NCI-H1694 treated with DMSO at 0.1 percent for 48 hours (cell line): ENCODE results near the gene NFATC3.
"Not testable (repeated sequence)": the region's sequence is repeated elsewhere in the genome, so short reads cannot be mapped to it uniquely, and the experiment has no call there.

Experiments
- DNase-seq: peaks from one replicate; lab custom pipeline; 2025; lab: John Stamatoyannopoulos, UW

NFATC3 gene

GRCh38 chr16:68116256-68116867 is 31.2 kb downstream of the NFATC3 start:
- no peak for DNase-seq

GRCh38 chr16:68117884-68118283 is 32.7 kb downstream of the NFATC3 start:
- DNase-seq, result no peak

GRCh38 chr16:68118954-68119353 is 33.8 kb downstream of the NFATC3 start:
- DNase-seq, result not testable (repeated sequence)

GRCh38 chr16:68120496-68120895 is 35.3 kb downstream of the NFATC3 start:
- not testable (repeated sequence) for DNase-seq

GRCh38 chr16:68126395-68126794 is 41.2 kb downstream of the NFATC3 start:
- DNase-seq, result no peak

- no peak for DNase-seq
Observed at GRCh38 chr16:68128577-68129305, 43.6 kb downstream of the NFATC3 start.

- no peak for DNase-seq
Observed at GRCh38 chr16:68130520-68130919, 45.4 kb downstream of the NFATC3 start.

- no peak for DNase-seq
Observed at GRCh38 chr16:68131813-68132706, 46.9 kb downstream of the NFATC3 start.

GRCh38 chr16:68133000-68133399 is 47.8 kb downstream of the NFATC3 start:
- not testable (repeated sequence) for DNase-seq

- no peak for DNase-seq
Observed at GRCh38 chr16:68134644-68135043, 49.5 kb downstream of the NFATC3 start.

GRCh38 chr16:68136515-68136914 is 51.3 kb downstream of the NFATC3 start:
- DNase-seq, result no peak

- no peak for DNase-seq
Observed at GRCh38 chr16:68144008-68144407, 58.8 kb downstream of the NFATC3 start.

- no peak for DNase-seq
Observed at GRCh38 chr16:68146585-68146984, 61.4 kb downstream of the NFATC3 start.

GRCh38 chr16:68147444-68147843 is 62.3 kb downstream of the NFATC3 start:
- no peak for DNase-seq

GRCh38 chr16:68149596-68149995 is 64.4 kb downstream of the NFATC3 start:
- DNase-seq, result no peak

GRCh38 chr16:68155425-68155824 is 70.3 kb downstream of the NFATC3 start:
- DNase-seq, result no peak

- DNase-seq, result no peak
Observed at GRCh38 chr16:68162413-68162812, 77.2 kb downstream of the NFATC3 start.

GRCh38 chr16:68163275-68163674 is 78.1 kb downstream of the NFATC3 start:
- DNase-seq, result not testable (repeated sequence)

GRCh38 chr16:68166264-68166663 is 81.1 kb downstream of the NFATC3 start:
- DNase-seq, result no peak

- DNase-seq, result no peak
Observed at GRCh38 chr16:68179196-68179795, 94.1 kb downstream of the NFATC3 start.

GRCh38 chr16:68179855-68180254 is 94.7 kb downstream of the NFATC3 start:
- DNase-seq, result no peak

- DNase-seq, result no peak
Observed at GRCh38 chr16:68183046-68183445, 97.9 kb downstream of the NFATC3 start.
